GM23338 (cell line): ENCODE results near the gene HJURP. TPM values are rescaled to one million over a fixed set of nuclear protein-coding genes. Genes with fewer than 3 reads are reported as not detected.

Source experiments
- ATAC-seq: fragments of 200-7000 bp; cut with Tn5 transposase; 3 replicates; pipeline ENCODE4 v1.9.1; 2020
- DNase-seq: peaks from one replicate; pipeline ENCODE4 v3.0.0-alpha.2; 2015; ENCODE audit warnings: low spot score
- H2AFZ ChIP-seq: fragments of 200-600 bp; sonication (generic); 2 replicates; pipeline ENCODE4 v1.8.0; 2016; ENCODE audit warnings: antibody characterized with exemption, mild to moderate bottlenecking, moderate library complexity
- H3F3A ChIP-seq: fragments of 200-600 bp; sonication (generic); replicated peaks from 2 replicates; pipeline ENCODE4 v1.8.0; 2017; ENCODE audit warnings: antibody characterized with exemption, mixed run types, low read depth
- H3K27ac ChIP-seq: fragments of 200-600 bp; sonication (generic); 2 replicates; pipeline ENCODE4 v1.6.1; 2016; ENCODE audit warnings: low read depth
- H3K27me3 ChIP-seq: fragments of 200-600 bp; sonication (generic); 2 replicates; pipeline ENCODE4 v1.8.0; 2016; ENCODE audit warnings: mild to moderate bottlenecking, mixed run types, moderate library complexity; ENCODE audit not compliant: insufficient read depth
- H3K36me3 ChIP-seq: fragments of 200-600 bp; sonication (generic); 2 replicates; pipeline ENCODE4 v1.8.0; 2016; ENCODE audit warnings: mild to moderate bottlenecking; ENCODE audit not compliant: insufficient read depth
- H3K4me1 ChIP-seq: fragments of 200-600 bp; sonication (generic); 2 replicates; pipeline ENCODE4 v1.8.0; 2016; ENCODE audit warnings: mild to moderate bottlenecking, moderate library complexity; ENCODE audit not compliant: insufficient read depth
- H3K4me2 ChIP-seq: fragments of 200-600 bp; sonication (generic); 2 replicates; pipeline ENCODE4 v1.7.1; 2017; ENCODE audit warnings: mixed run types
- H3K4me3 ChIP-seq: fragments of 200-600 bp; sonication (generic); 2 replicates; pipeline ENCODE4 v1.6.1; 2016; ENCODE audit warnings: mixed run types
- H3K79me2 ChIP-seq: fragments of 200-600 bp; sonication (generic); replicated peaks from 2 replicates; pipeline ENCODE4 v1.8.0; 2017; ENCODE audit warnings: mild to moderate bottlenecking; ENCODE audit not compliant: insufficient read depth
- H3K9me2 ChIP-seq: fragments of 200-600 bp; sonication (generic); 2 replicates; pipeline ENCODE4 v1.8.0; 2017; ENCODE audit not compliant: insufficient read depth
- H4K20me1 ChIP-seq: fragments of 200-600 bp; sonication (generic); replicated peaks from 2 replicates; pipeline ENCODE4 v1.8.0; 2017; ENCODE audit warnings: mild to moderate bottlenecking; ENCODE audit not compliant: insufficient read depth
- H3K27ac Mint-ChIP-seq: 2 replicates; pipeline ENCODE4 v1.8.0; 2020; ENCODE audit warnings: inconsistent platforms, mild to moderate bottlenecking, moderate library complexity, mixed read lengths
- H3K27me3 Mint-ChIP-seq: 3 replicates; pipeline ENCODE4 v1.8.0; 2022; ENCODE audit warnings: low read depth, mild to moderate bottlenecking, moderate library complexity, mixed read lengths, inconsistent platforms; ENCODE audit not compliant: insufficient read depth, poor library complexity
- H3K36me3 Mint-ChIP-seq: 3 replicates; pipeline ENCODE4 v1.8.0; 2021; ENCODE audit warnings: low read depth, mild to moderate bottlenecking, inconsistent platforms, moderate library complexity, mixed read lengths
- H3K4me1 Mint-ChIP-seq: 3 replicates; pipeline ENCODE4 v1.8.0; 2020; ENCODE audit warnings: mild to moderate bottlenecking, inconsistent platforms, mixed read lengths
- H3K4me3 Mint-ChIP-seq: 3 replicates; pipeline ENCODE4 v1.8.0; 2021; ENCODE audit warnings: moderate library complexity, mild to moderate bottlenecking, inconsistent platforms, mixed read lengths
- H3K9me3 Mint-ChIP-seq: 3 replicates; pipeline ENCODE4 v1.8.0; 2020; ENCODE audit warnings: moderate library complexity, mild to moderate bottlenecking, inconsistent platforms, mixed read lengths
- CREB1 ChIP-seq: fragments of 250-450 bp; sonication (Bioruptor Pico); IDR thresholded peaks from 2 replicates; pipeline ENCODE4 v1.5.0; 2020; ENCODE audit warnings: low read depth, mild to moderate bottlenecking, moderate library complexity
- EZH2 ChIP-seq: fragments of 200-600 bp; sonication (generic); IDR thresholded peaks from one replicate; pipeline ENCODE4 v1.8.0; 2017; ENCODE audit warnings: antibody characterized with exemption, mild to moderate bottlenecking, low read depth; ENCODE audit not compliant: unreplicated experiment
- JUNB ChIP-seq: IDR thresholded peaks from one replicate; pipeline ENCODE4 v1.6.1; 2016; ENCODE audit warnings: antibody characterized with exemption; ENCODE audit not compliant: unreplicated experiment
- NANOG ChIP-seq: IDR thresholded peaks from 2 replicates; pipeline ENCODE4 v1.6.1; 2016; ENCODE audit warnings: antibody characterized with exemption, borderline replicate concordance
- POLR2AphosphoS5 ChIP-seq: IDR thresholded peaks from 2 replicates; pipeline ENCODE4 v1.6.1; 2016; ENCODE audit warnings: antibody characterized with exemption, low read depth
- STAT1 ChIP-seq: IDR thresholded peaks from one replicate; pipeline ENCODE4 v1.6.1; 2016; ENCODE audit warnings: antibody characterized with exemption; ENCODE audit not compliant: unreplicated experiment
- ZNF114 ChIP-seq: fragments of 250-450 bp; sonication (Bioruptor Pico); IDR thresholded peaks from 2 replicates; pipeline ENCODE4 v1.5.0; 2020; ENCODE audit warnings: mild to moderate bottlenecking, moderate library complexity
- ZNF331 ChIP-seq: fragments of 250-450 bp; sonication (Bioruptor Pico); IDR thresholded peaks from 2 replicates; pipeline ENCODE4 v1.5.0; 2020; ENCODE audit warnings: low read depth, mild to moderate bottlenecking, moderate library complexity
- polyA plus RNA-seq: library from polyadenylated mRNA; unstranded; fragments of >200 nt; fragmentation: Nextera tagmentation; extraction: Ambion mirVana; gene quantifications from 2 replicates; pipeline ENCODE4 v1.2.1, GENCODE V29; 2016
- total RNA-seq: library from RNA; depleted of rRNA; stranded (reverse); fragments of >200 nt; shearing (Covaris generic); gene quantifications from 2 replicates; pipeline ENCODE4 v1.2.3, GENCODE V29; 2014
- TF ChIP-seq, protein P1 (sequence below): IDR thresholded peaks from one replicate; pipeline ENCODE4 v1.6.1; 2018; ENCODE audit warnings: antibody characterized with exemption; ENCODE audit not compliant: unreplicated experiment
- TF ChIP-seq, protein P2 (sequence below), 2 experiments: fragments of 200-600 bp in 1 of 2; sonication (generic) in 1 of 2; conservative IDR thresholded peaks; 2 replicates each; pipeline versions ENCODE4 v1.5.1 to v1.6.1; 2016 to 2017; ENCODE audit warnings: antibody characterized with exemption in 2 of 2, low read depth in 2 of 2, mild to moderate bottlenecking in 2 of 2, moderate library complexity in 1 of 2
- TF ChIP-seq, protein P3 (sequence below): IDR thresholded peaks from 2 replicates; pipeline ENCODE4 v1.6.1; 2016; ENCODE audit warnings: antibody characterized with exemption

The HJURP gene
- total and polyA plus RNA-seq, 2 experiments from 2014 or later, result 42.9 to 49.2 TPM

DNA sequence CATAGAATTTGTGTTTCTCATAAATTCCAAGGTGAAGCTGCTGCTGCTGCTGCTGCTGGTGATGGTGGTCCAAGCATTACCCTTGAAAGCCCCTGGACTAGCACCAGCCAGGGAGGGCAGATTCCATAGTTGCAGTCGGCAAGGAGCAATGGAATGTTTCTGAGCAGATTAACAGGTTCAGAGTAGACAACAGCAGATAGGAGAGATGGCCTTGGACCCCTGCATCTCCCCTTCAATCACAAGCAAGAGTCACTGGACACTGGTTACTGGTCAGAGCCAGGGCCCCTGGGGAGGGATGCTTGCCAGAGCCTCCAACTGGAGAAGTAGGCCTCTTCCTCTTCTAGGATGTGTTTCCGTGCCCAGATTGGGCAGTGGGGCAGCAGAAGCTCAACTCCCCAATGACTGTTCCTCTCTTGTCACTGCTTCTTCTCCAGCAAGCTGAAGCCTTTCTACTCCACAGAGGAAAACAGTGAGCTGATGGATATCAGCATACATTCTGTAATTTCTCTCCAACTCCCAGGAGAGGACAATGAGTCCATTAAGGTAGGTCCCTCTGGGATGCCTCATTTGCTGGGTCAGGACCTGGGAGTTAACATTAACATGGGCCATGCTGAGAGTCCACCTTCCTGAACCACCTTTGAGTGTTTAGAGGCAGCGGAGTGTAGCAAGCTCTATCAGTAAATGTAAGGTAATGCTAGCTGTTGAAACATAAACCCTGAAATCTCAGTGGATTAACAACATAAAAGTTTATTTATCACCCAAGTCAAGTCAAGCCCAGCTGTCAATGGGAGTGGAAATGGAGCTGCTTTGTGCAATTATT lies 40.9 kb downstream of the HJURP start:
- Histone ChIP-seq H4K20me1 (no peaks in the 10 kb centered on the region), H3F3A (no peaks in the 10 kb centered on the region), H3K27ac (no peak overlapping the region), H3K9me2 (peaks cover 6% of the 10 kb centered on the region), H3K4me3 (no peak overlapping the region), H3K36me3 (no peaks in the 10 kb centered on the region), H2AFZ (no peak overlapping the region), H3K27me3 (no peaks in the 10 kb centered on the region), H3K4me1 (no peaks in the 10 kb centered on the region), H3K4me2 (no peak overlapping the region), H3K79me2 (no peaks in the 10 kb centered on the region)
- Mint-ChIP-seq H3K27me3 (peaks cover 9% of the 10 kb centered on the region), H3K4me3 (no peak overlapping the region), H3K9me3 (peaks cover 5% of the 10 kb centered on the region; the same call in 2 of the 3 replicates), H3K4me1 (no peaks in the 10 kb centered on the region), H3K36me3 (no peaks in the 10 kb centered on the region), H3K27ac (no peak overlapping the region)
- no peak for ATAC-seq
- no peak for DNase-seq
- no peak for TF ChIP-seq JUNB
- no peak for TF ChIP-seq STAT1
- TF ChIP-seq, protein P1, sequence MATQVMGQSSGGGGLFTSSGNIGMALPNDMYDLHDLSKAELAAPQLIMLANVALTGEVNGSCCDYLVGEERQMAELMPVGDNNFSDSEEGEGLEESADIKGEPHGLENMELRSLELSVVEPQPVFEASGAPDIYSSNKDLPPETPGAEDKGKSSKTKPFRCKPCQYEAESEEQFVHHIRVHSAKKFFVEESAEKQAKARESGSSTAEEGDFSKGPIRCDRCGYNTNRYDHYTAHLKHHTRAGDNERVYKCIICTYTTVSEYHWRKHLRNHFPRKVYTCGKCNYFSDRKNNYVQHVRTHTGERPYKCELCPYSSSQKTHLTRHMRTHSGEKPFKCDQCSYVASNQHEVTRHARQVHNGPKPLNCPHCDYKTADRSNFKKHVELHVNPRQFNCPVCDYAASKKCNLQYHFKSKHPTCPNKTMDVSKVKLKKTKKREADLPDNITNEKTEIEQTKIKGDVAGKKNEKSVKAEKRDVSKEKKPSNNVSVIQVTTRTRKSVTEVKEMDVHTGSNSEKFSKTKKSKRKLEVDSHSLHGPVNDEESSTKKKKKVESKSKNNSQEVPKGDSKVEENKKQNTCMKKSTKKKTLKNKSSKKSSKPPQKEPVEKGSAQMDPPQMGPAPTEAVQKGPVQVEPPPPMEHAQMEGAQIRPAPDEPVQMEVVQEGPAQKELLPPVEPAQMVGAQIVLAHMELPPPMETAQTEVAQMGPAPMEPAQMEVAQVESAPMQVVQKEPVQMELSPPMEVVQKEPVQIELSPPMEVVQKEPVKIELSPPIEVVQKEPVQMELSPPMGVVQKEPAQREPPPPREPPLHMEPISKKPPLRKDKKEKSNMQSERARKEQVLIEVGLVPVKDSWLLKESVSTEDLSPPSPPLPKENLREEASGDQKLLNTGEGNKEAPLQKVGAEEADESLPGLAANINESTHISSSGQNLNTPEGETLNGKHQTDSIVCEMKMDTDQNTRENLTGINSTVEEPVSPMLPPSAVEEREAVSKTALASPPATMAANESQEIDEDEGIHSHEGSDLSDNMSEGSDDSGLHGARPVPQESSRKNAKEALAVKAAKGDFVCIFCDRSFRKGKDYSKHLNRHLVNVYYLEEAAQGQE, result no peak
- no peak for TF ChIP-seq ZNF114 (CRISPR knock-in tag)
- TF ChIP-seq EZH2, result no peak
- no peak for TF ChIP-seq NANOG
- TF ChIP-seq, protein P2, sequence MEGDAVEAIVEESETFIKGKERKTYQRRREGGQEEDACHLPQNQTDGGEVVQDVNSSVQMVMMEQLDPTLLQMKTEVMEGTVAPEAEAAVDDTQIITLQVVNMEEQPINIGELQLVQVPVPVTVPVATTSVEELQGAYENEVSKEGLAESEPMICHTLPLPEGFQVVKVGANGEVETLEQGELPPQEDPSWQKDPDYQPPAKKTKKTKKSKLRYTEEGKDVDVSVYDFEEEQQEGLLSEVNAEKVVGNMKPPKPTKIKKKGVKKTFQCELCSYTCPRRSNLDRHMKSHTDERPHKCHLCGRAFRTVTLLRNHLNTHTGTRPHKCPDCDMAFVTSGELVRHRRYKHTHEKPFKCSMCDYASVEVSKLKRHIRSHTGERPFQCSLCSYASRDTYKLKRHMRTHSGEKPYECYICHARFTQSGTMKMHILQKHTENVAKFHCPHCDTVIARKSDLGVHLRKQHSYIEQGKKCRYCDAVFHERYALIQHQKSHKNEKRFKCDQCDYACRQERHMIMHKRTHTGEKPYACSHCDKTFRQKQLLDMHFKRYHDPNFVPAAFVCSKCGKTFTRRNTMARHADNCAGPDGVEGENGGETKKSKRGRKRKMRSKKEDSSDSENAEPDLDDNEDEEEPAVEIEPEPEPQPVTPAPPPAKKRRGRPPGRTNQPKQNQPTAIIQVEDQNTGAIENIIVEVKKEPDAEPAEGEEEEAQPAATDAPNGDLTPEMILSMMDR (conservative IDR thresholded peaks at IDR 0.05; ENCODE audit: low read depth in 2 of 2), result no peak
- TF ChIP-seq, protein P3, sequence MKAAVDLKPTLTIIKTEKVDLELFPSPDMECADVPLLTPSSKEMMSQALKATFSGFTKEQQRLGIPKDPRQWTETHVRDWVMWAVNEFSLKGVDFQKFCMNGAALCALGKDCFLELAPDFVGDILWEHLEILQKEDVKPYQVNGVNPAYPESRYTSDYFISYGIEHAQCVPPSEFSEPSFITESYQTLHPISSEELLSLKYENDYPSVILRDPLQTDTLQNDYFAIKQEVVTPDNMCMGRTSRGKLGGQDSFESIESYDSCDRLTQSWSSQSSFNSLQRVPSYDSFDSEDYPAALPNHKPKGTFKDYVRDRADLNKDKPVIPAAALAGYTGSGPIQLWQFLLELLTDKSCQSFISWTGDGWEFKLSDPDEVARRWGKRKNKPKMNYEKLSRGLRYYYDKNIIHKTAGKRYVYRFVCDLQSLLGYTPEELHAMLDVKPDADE, result no peak
- no peak for TF ChIP-seq CREB1 (CRISPR knock-in tag)
- no peak for TF ChIP-seq POLR2AphosphoS5
- no peak for TF ChIP-seq ZNF331 (CRISPR knock-in tag)
